Globus pallidus (tissue), 1 donor: ENCODE data around the gene PRTFDC1.
A peak's percentile ranks its signal among the peaks of the same experiment; 100 is the strongest.
"Not testable (repeated sequence)": the region's sequence is repeated elsewhere in the genome, so short reads cannot be mapped to it uniquely, and the experiment has no call there.

Experiments
- DNase-seq: peaks from one replicate; pipeline ENCODE4 v3.0.0-alpha.2; 2015; ENCODE audit warnings: low spot score

PRTFDC1 gene

GRCh38 chr10:24965051-24965450 is 12.6 kb upstream of the PRTFDC1 start:
- DNase-seq = no peak

- DNase-seq = no peak
Measured at GRCh38 chr10:24963521-24964041, 11.2 kb upstream of the PRTFDC1 start.

GRCh38 chr10:24962995-24963394 is 10.6 kb upstream of the PRTFDC1 start:
- no peak for DNase-seq

GRCh38 chr10:24961582-24961981 is 9.2 kb upstream of the PRTFDC1 start:
- DNase-seq = no peak

- DNase-seq = no peak
Measured at GRCh38 chr10:24959382-24959730, 7.0 kb upstream of the PRTFDC1 start.

GRCh38 chr10:24958721-24959381 is 6.4 kb upstream of the PRTFDC1 start:
- DNase-seq = peak; percentile 97

- DNase-seq = peak; percentile 74
Measured at GRCh38 chr10:24958091-24958720, 5.8 kb upstream of the PRTFDC1 start.

GRCh38 chr10:24957624-24958051 is 5.2 kb upstream of the PRTFDC1 start:
- not testable (repeated sequence) for DNase-seq

- DNase-seq = no peak
Measured at GRCh38 chr10:24953675-24954074, 1.3 kb upstream of the PRTFDC1 start.

GRCh38 chr10:24952707-24953645 is 570 bp upstream of the PRTFDC1 start:
- DNase-seq = peak; percentile 67

GRCh38 chr10:24951201-24952142 is 934 bp downstream of the PRTFDC1 start:
- peak; percentile 73 for DNase-seq

GRCh38 chr10:24950439-24950838 is 2.0 kb downstream of the PRTFDC1 start:
- no peak for DNase-seq

- DNase-seq = no peak
Measured at GRCh38 chr10:24949616-24950015, 2.8 kb downstream of the PRTFDC1 start.

- DNase-seq = peak; percentile 90
Measured at GRCh38 chr10:24947304-24948097, 4.9 kb downstream of the PRTFDC1 start.

GRCh38 chr10:24944512-24945255 is 7.7 kb downstream of the PRTFDC1 start:
- DNase-seq = no peak

GRCh38 chr10:24938525-24938924 is 13.9 kb downstream of the PRTFDC1 start:
- DNase-seq = no peak

GRCh38 chr10:24938076-24938475 is 14.3 kb downstream of the PRTFDC1 start:
- no peak for DNase-seq

GRCh38 chr10:24935504-24936292 is 16.7 kb downstream of the PRTFDC1 start:
- DNase-seq = no peak

GRCh38 chr10:24931236-24931635 is 21.2 kb downstream of the PRTFDC1 start:
- no peak for DNase-seq
